PC-3 (cell line): ENCODE data around the gene GOLT1A. TPM values are rescaled to one million over a fixed set of nuclear protein-coding genes. Genes with fewer than 3 reads are reported as not detected.

Experiments
- ATAC-seq: fragments of 200-7000 bp; cut with Tn5 transposase; 2 replicates; pipeline ENCODE4 v1.9.1; 2020; ENCODE audit warnings: mild to moderate bottlenecking, moderate library complexity
- BruUV-seq: library from RNA; stranded (reverse); fragments of 400-500 nt; replicated peaks from 2 replicates; lab custom pipeline; 2021; lab: Mats Ljungman, UMichigan
- CTCF ChIA-PET: fragments of 300-600 bp; sonication (Branson Sonifier 250); formaldehyde crosslinking; loops from one replicate; lab custom pipeline; 2022; ENCODE audit warnings: antibody characterized with exemption; lab: Charles Lee
- POLR2A ChIA-PET: fragments of 300-600 bp; sonication (Branson Sonifier 250); formaldehyde crosslinking; loops from one replicate; lab custom pipeline; 2022; ENCODE audit warnings: antibody characterized with exemption; ENCODE audit not compliant: unreplicated experiment; lab: Charles Lee
- DNase-seq: peaks from one replicate; pipeline ENCODE4 v3.0.0-alpha.2; 2015
- H2AFZ ChIP-seq: fragments of 300-600 bp; sonication (generic); 2 replicates; pipeline ENCODE4 v1.6.0; 2016; ENCODE audit warnings: antibody characterized with exemption, low read length
- H3F3A ChIP-seq: fragments of 300-600 bp; sonication (generic); one replicate; pipeline ENCODE4 v1.6.0; 2017; ENCODE audit warnings: antibody characterized with exemption, low read length, control low read depth, mild to moderate bottlenecking; ENCODE audit not compliant: unreplicated experiment
- H3K27ac ChIP-seq: fragments of 300-600 bp; sonication (generic); 2 replicates; pipeline ENCODE4 v1.5.1; 2016; ENCODE audit warnings: mild to moderate bottlenecking, low read length
- H3K27me3 ChIP-seq: fragments of 300-600 bp; sonication (generic); 2 replicates; pipeline ENCODE4 v1.6.1; 2016; ENCODE audit warnings: low read length, mixed read lengths
- H3K36me3 ChIP-seq: fragments of 300-600 bp; sonication (generic); 2 replicates; pipeline ENCODE4 v1.6.1; 2016; ENCODE audit warnings: low read depth, mixed run types, low read length, mixed read lengths
- H3K4me1 ChIP-seq: fragments of 300-600 bp; sonication (generic); 2 replicates; pipeline ENCODE4 v1.5.1; 2016; ENCODE audit warnings: low read length; ENCODE audit not compliant: insufficient read depth
- H3K4me2 ChIP-seq: fragments of 300-600 bp; sonication (generic); 2 replicates; pipeline ENCODE4 v1.6.0; 2016; ENCODE audit warnings: low read length
- H3K4me3 ChIP-seq: fragments of 300-600 bp; sonication (generic); 2 replicates; pipeline ENCODE4 v1.5.1; 2016; ENCODE audit warnings: mild to moderate bottlenecking, low read length, mixed read lengths
- H3K79me2 ChIP-seq: fragments of 300-600 bp; sonication (generic); 2 replicates; pipeline ENCODE4 v1.6.1; 2017; ENCODE audit warnings: low read length, mixed read lengths
- H3K9ac ChIP-seq: fragments of 300-600 bp; sonication (generic); 2 replicates; pipeline ENCODE4 v1.6.0; 2016; ENCODE audit warnings: mild to moderate bottlenecking, low read length
- H3K9me2 ChIP-seq: fragments of 300-600 bp; sonication (generic); replicated peaks from 2 replicates; pipeline ENCODE4 v1.6.1; 2016; ENCODE audit warnings: mixed run types, low read length, mixed read lengths
- H3K9me3 ChIP-seq: fragments of 300-600 bp; sonication (generic); 2 replicates; pipeline ENCODE4 v1.6.1; 2016; ENCODE audit warnings: low read length, mixed read lengths
- H4K20me1 ChIP-seq: fragments of 300-600 bp; sonication (generic); 2 replicates; pipeline ENCODE4 v1.6.1; 2016; ENCODE audit warnings: low read length, mixed read lengths
- EZH2 ChIP-seq: fragments of 300-600 bp; sonication (generic); IDR thresholded peaks from one replicate; pipeline ENCODE4 v1.6.1; 2017; ENCODE audit warnings: antibody characterized with exemption, mild to moderate bottlenecking, low read length; ENCODE audit not compliant: unreplicated experiment
- EZH2phosphoT487 ChIP-seq: fragments of 300-600 bp; sonication (generic); IDR thresholded peaks from 2 replicates; pipeline ENCODE4 v1.6.1; 2018; ENCODE audit warnings: mild to moderate bottlenecking, antibody characterized with exemption, low read length, borderline replicate concordance
- intact Hi-C: fragments of 100-400 bp; cut with micrococcal nuclease; formaldehyde crosslinking; loops from 2 replicates; pipeline ENCODE4 v1.9.0; 2023
- total RNA-seq: library from RNA; depleted of rRNA; stranded (reverse); fragments of >200 nt; gene quantifications from 2 replicates; pipeline ENCODE4 v1.2.3, GENCODE V29; 2014
- TF ChIP-seq, protein P1 (sequence below): fragments of 300-600 bp; sonication (generic); conservative IDR thresholded peaks from 2 replicates; pipeline ENCODE4 v1.5.1; 2017; ENCODE audit warnings: antibody characterized with exemption, low read depth, mild to moderate bottlenecking, low read length

The GOLT1A gene
- total RNA-seq, 1 experiment from 2014 or later = 13.3 TPM

DNA sequence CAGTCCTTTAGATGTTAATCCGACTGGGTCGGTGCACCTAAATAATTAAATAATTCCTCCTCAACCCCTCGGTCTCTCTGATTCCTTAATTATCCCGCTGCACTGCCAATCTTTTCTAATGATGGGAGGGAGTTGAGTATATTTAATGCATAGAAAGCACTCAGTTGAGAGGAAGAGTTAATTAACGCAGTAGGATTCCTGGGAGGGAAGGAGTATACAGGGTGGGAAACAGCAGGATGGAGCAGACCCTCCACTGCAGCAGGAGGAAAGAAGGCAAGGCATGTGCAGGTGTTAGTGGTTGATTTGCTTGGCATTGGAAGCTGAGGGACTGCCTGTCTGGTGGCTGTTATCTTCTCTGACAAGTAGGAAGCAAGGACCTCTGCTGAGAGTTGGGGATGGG, 37.7 kb downstream of the GOLT1A start:
- H3K27ac ChIP-seq = no peak overlapping the region
- no peaks in the 10 kb centered on the region for H3K27me3 ChIP-seq
- peaks cover 61% of the 10 kb centered on the region for H3K4me1 ChIP-seq
- H3K9ac ChIP-seq = no peak overlapping the region
- no peaks in the 10 kb centered on the region for H3K9me3 ChIP-seq
- no peaks in the 10 kb centered on the region; the same call in 1 of the 2 replicates for H3K36me3 ChIP-seq
- DNase-seq = no peak
- ChIA-PET CTCF (no interaction called here), POLR2A (no interaction called here)
- H3K4me2 ChIP-seq = peak overlapping the region; percentile 75
- H3F3A ChIP-seq = no peaks in the 10 kb centered on the region
- peak overlapping the region; percentile 51; the same call in 1 of the 2 replicates for H3K4me3 ChIP-seq
- intact Hi-C loops = no loop called here
- TF ChIP-seq EZH2phosphoT487 = no peak
- TF ChIP-seq, protein P1, sequence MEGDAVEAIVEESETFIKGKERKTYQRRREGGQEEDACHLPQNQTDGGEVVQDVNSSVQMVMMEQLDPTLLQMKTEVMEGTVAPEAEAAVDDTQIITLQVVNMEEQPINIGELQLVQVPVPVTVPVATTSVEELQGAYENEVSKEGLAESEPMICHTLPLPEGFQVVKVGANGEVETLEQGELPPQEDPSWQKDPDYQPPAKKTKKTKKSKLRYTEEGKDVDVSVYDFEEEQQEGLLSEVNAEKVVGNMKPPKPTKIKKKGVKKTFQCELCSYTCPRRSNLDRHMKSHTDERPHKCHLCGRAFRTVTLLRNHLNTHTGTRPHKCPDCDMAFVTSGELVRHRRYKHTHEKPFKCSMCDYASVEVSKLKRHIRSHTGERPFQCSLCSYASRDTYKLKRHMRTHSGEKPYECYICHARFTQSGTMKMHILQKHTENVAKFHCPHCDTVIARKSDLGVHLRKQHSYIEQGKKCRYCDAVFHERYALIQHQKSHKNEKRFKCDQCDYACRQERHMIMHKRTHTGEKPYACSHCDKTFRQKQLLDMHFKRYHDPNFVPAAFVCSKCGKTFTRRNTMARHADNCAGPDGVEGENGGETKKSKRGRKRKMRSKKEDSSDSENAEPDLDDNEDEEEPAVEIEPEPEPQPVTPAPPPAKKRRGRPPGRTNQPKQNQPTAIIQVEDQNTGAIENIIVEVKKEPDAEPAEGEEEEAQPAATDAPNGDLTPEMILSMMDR = no peak
- TF ChIP-seq EZH2 = no peak
- H3K9me2 ChIP-seq = no peaks in the 10 kb centered on the region
- no peak for ATAC-seq
- no peak overlapping the region for H2AFZ ChIP-seq
- H4K20me1 ChIP-seq = no peaks in the 10 kb centered on the region
- H3K79me2 ChIP-seq = peaks cover 27% of the 10 kb centered on the region
- BruUV-seq = no TSS peak

DNA sequence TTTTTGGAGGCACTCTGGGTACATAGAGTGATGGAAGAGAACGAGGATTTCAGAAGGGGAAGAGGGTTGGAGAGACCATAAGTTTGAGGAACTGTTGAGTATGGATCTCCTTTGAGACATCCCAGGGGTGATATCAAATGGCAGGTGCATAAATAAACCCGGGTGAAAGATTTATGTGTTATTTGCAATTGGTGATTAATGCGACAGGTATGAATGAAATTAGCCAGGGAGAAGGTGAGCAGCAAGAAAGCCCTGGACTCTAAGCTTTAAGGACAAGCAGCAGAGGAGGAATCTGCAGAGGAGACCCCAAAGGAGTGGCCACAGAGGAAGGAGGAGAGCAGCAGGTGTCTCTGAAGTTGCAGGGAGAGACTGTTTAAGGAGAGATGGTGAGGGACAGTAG, 38.8 kb downstream of the GOLT1A start:
- intact Hi-C loops = loop anchor here (2.0 kb wide), 1 partner anchor 16 kb away; no protein-coding TSS in a partner anchor
- peak overlapping the region; percentile 30 for H3K27ac ChIP-seq
- H3K79me2 ChIP-seq = peaks cover 27% of the 10 kb centered on the region
- POLR2A ChIA-PET = no interaction called here
- ATAC-seq (peak; percentile 17), DNase-seq (peak; percentile 89)
- peaks cover 10% of the 10 kb centered on the region for H3K36me3 ChIP-seq
- CTCF ChIA-PET = interaction anchor here (1.0 kb wide), 1 partner anchor 24 kb away, joined by 5 read pairs; no protein-coding TSS in a partner anchor
- H3K4me2 ChIP-seq = peak overlapping the region; percentile 75
- peak overlapping the region; percentile 51 for H3K4me3 ChIP-seq
- peak overlapping the region; percentile 7; the same call in 1 of the 2 replicates for H3K9ac ChIP-seq
- no TSS peak for BruUV-seq
- H3K27me3 ChIP-seq = no peaks in the 10 kb centered on the region
- no peaks in the 10 kb centered on the region for H3K9me2 ChIP-seq
- H2AFZ ChIP-seq = peak overlapping the region; percentile 32; the same call in 1 of the 2 replicates
- no peaks in the 10 kb centered on the region for H4K20me1 ChIP-seq
- no peak for TF ChIP-seq EZH2
- TF ChIP-seq, protein P1 = no peak
- no peak for TF ChIP-seq EZH2phosphoT487
- H3K4me1 ChIP-seq = peaks cover 66% of the 10 kb centered on the region
- no peaks in the 10 kb centered on the region for H3F3A ChIP-seq
- H3K9me3 ChIP-seq = peaks cover 10% of the 10 kb centered on the region

DNA sequence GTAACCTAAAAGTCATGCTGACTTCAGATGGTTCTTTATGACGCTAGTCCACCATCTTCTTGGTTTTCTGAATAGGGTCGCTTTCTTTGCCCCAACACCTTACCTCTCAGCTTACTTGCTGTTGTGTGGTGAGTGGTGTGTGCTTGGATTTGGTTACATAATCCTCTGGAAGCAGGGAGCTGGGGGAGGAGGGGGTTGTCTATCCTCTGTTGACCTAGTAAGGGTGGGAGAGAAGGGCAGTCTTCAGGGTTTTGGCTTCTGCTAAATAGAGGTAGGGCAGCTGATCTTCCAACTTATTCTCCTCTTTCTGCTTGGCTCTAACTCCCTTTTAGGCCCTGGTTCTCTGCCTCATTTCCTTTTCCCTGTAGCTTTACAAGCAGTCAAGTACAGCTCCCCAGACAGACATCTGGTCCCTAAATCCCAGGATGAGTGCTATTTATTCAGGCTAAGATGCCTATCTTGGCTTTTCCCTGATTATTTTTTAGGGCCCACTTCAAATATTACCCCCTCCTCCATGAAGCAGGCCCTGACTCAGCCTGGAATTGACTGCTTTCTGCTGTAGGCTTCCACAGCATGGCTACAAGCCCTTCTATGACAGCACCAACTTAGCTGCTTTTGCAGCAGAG, 41.3 kb downstream of the GOLT1A start:
- Histone ChIP-seq H3K36me3 (peaks cover 24% of the 10 kb centered on the region), H3K9me2 (no peaks in the 10 kb centered on the region), H4K20me1 (no peaks in the 10 kb centered on the region), H3K9ac (peak overlapping the region; percentile 72), H3K27me3 (no peaks in the 10 kb centered on the region), H3K27ac (peak overlapping the region; percentile 96), H3F3A (no peaks in the 10 kb centered on the region), H2AFZ (peak overlapping the region; percentile 10), H3K79me2 (peaks cover 27% of the 10 kb centered on the region), H3K9me3 (peaks cover 23% of the 10 kb centered on the region), H3K4me2 (peak overlapping the region; percentile 21), H3K4me1 (peaks cover 66% of the 10 kb centered on the region), H3K4me3 (0 out of 2 replicates have a peak overlapping the region, but pooled peaks have one; percentile 0)
- intact Hi-C loops = no loop called here
- TF ChIP-seq EZH2 = no peak
- TF ChIP-seq, protein P1 = no peak
- TF ChIP-seq EZH2phosphoT487 = no peak
- CTCF ChIA-PET = interaction anchor here (0.6 kb wide), 1 partner anchor 357 kb away, joined by 3 read pairs; no protein-coding TSS in a partner anchor
- ATAC-seq (no peak), DNase-seq (peak; percentile 44)
- POLR2A ChIA-PET = interaction anchor here (1.0 kb wide), 1 partner anchor 26 kb away, joined by 5 read pairs; no protein-coding TSS in a partner anchor
- no TSS peak for BruUV-seq
